HepG2 (cell line): Measurements from ENCODE around the gene PPM1H. TPM values are rescaled to one million over a fixed set of nuclear protein-coding genes. Genes with fewer than 3 reads are reported as not detected.
A peak's percentile ranks its signal among the peaks of the same experiment; 100 is the strongest.

Source experiments
- ATAC-seq: fragments of 200-7000 bp; cut with Tn5 transposase; 3 replicates; pipeline ENCODE4 v1.9.1; 2020; ENCODE audit warnings: mild to moderate bottlenecking, moderate library complexity
- BruUV-seq: library from RNA; stranded (reverse); fragments of 400-500 nt; replicated peaks from 2 replicates; lab custom pipeline; 2021; lab: Mats Ljungman, UMichigan
- CTCF ChIA-PET: fragments of 300-600 bp; formaldehyde crosslinking; extraction: SDS; loops from one replicate; lab custom pipeline; 2021; ENCODE audit warnings: low total read pairs, inconsistent platforms, low intra/inter-chr PET ratio; lab: Yijun Ruan, JAX
- POLR2A ChIA-PET: fragments of 350-600 bp; sonication (Branson Sonifier 250); formaldehyde crosslinking; loops from one replicate; lab custom pipeline; 2020; ENCODE audit warnings: antibody characterized with exemption, inconsistent platforms; lab: Yijun Ruan, JAX
- DNase-seq: peaks from one replicate; pipeline ENCODE4 v3.0.0-alpha.2; 2015; ENCODE audit warnings: low spot score
- FAIRE-seq: peaks from 3 replicates; lab custom pipeline; 2011; peaks lifted over from hg19 to GRCh38; lab: Jason Lieb, UNC
- H2AFZ ChIP-seq: one replicate; pipeline ENCODE4 v1.6.1; 2011; ENCODE audit warnings: low read length, inconsistent platforms
- H3K27ac ChIP-seq: fragments of 300-600 bp; 3 replicates; pipeline ENCODE4 v1.8.0; 2011; ENCODE audit warnings: mixed run types, mild to moderate bottlenecking, mixed read lengths, low read length, inconsistent platforms; ENCODE audit not compliant: insufficient read depth; ENCODE audit errors: extremely low read length
- H3K27me3 ChIP-seq, 2 experiments: fragments of 200-600 bp in 1 of 2; 2 replicates in 1 of 2; 3 replicates in 1 of 2; pipeline versions ENCODE4 v1.6.0 to v1.8.0; 2011; ENCODE audit warnings: low read length in 2 of 2, mild to moderate bottlenecking in 2 of 2, moderate library complexity in 2 of 2, inconsistent platforms in 1 of 2; ENCODE audit not compliant: insufficient read depth in 2 of 2, control insufficient read depth in 1 of 2
- H3K36me3 ChIP-seq, 2 experiments: fragments of 200-600 bp in 1 of 2; replicated peaks in 1 of 2; 2 replicates in 1 of 2; 3 replicates in 1 of 2; pipeline versions ENCODE4 v1.5.1 to v1.8.0; 2011; ENCODE audit warnings: low read length in 2 of 2, inconsistent platforms in 1 of 2; ENCODE audit not compliant: insufficient read depth in 2 of 2, control insufficient read depth in 1 of 2
- H3K4me1 ChIP-seq: 2 replicates; pipeline ENCODE4 v1.5.1; 2012; ENCODE audit warnings: low read length, inconsistent platforms; ENCODE audit not compliant: insufficient read depth
- H3K4me2 ChIP-seq: 2 replicates; pipeline ENCODE4 v1.6.0; 2011; ENCODE audit warnings: low read depth, low read length, inconsistent platforms
- H3K4me3 ChIP-seq, 3 experiments: fragments of 200-600 bp in 1 of 3; sonication (generic), shearing (Covaris generic) in 1 of 3; replicated peaks in 1 of 3; 2 replicates each; pipeline ENCODE4 v1.5.1; 2011 to 2016; ENCODE audit warnings: low read length in 3 of 3, inconsistent platforms in 2 of 3, low read depth in 2 of 3, mild to moderate bottlenecking in 2 of 3, control low read depth in 1 of 3, mixed read lengths in 1 of 3; ENCODE audit not compliant: insufficient read depth in 1 of 3
- H3K79me2 ChIP-seq: one replicate; pipeline ENCODE4 v1.6.1; 2011; ENCODE audit warnings: low read length, inconsistent platforms; ENCODE audit not compliant: insufficient read depth
- H3K9ac ChIP-seq: 2 replicates; pipeline ENCODE4 v1.6.0; 2011; ENCODE audit warnings: mild to moderate bottlenecking, low read depth, low read length, inconsistent platforms; ENCODE audit not compliant: insufficient read depth
- H3K9me3 ChIP-seq: 2 replicates; pipeline ENCODE4 v1.5.1; 2012; ENCODE audit warnings: mild to moderate bottlenecking, low read length
- H4K20me1 ChIP-seq: 2 replicates; pipeline ENCODE4 v1.6.0; 2011; ENCODE audit warnings: inconsistent platforms, mild to moderate bottlenecking, low read length, moderate library complexity; ENCODE audit not compliant: insufficient read depth
- E2F5 ChIP-seq: sonication (generic); formaldehyde crosslinking; conservative IDR thresholded peaks from 2 replicates; pipeline ENCODE4 v1.4.0; 2020; ENCODE audit warnings: missing genetic modification reagents
- HNRNPK ChIP-seq: fragments of 200-400 bp; formaldehyde crosslinking; IDR thresholded peaks from 2 replicates; pipeline ENCODE4 v1.6.1; 2018; ENCODE audit warnings: low read length, low read depth, moderate library complexity, mild to moderate bottlenecking; ENCODE audit not compliant: poor library complexity, severe bottlenecking
- KAT2B ChIP-seq: fragments of 150-350 bp; IDR thresholded peaks from 2 replicates; pipeline ENCODE4 v1.6.1; 2014; ENCODE audit warnings: low read depth, low read length, borderline replicate concordance
- NFE2L2 ChIP-seq: fragments of 150-350 bp; IDR thresholded peaks from 2 replicates; pipeline ENCODE4 v1.6.1; 2014; ENCODE audit warnings: low read length
- PHF8 ChIP-seq: sonication (generic); formaldehyde crosslinking; IDR thresholded peaks from 2 replicates; pipeline ENCODE4 v1.5.0; 2020; ENCODE audit warnings: missing genetic modification reagents
- SP4 ChIP-seq: sonication (generic); formaldehyde crosslinking; IDR thresholded peaks from 2 replicates; pipeline ENCODE4 v1.8.1; 2023; ENCODE audit warnings: mild to moderate bottlenecking, missing genetic modification reagents
- ZBTB40 ChIP-seq, 2 experiments: fragments of 450-650 bp in 1 of 2; sonication (generic) in 1 of 2; formaldehyde crosslinking in 1 of 2; IDR thresholded peaks; 2 replicates each; pipeline versions ENCODE4 v1.6.1 to v1.8.0; 2016 to 2022; ENCODE audit warnings: antibody characterized with exemption in 1 of 2, mild to moderate bottlenecking in 1 of 2, missing genetic modification reagents in 1 of 2
- WGBS: methylation state at CpG from one replicate; pipeline ENCODE4 v1.1.6; 2017; ENCODE audit warnings: low lambda C conversion rate; 5-methylcytosine and 5-hydroxymethylcytosine counted together
- in situ Hi-C: cut with HindIII; loops from 2 replicates; pipeline ENCODE4 v1.10.0; 2017; ENCODE audit warnings: low pct_unique_long_range_greater_than_20kb; ENCODE audit not compliant: extremely low pct_ligation_motif_present
- intact Hi-C: fragments of 100-400 bp; cut with micrococcal nuclease; formaldehyde crosslinking; loops from one replicate; pipeline ENCODE4 v1.10.0; 2022; ENCODE audit not compliant: unreplicated experiment
- polyA plus RNA-seq, 8 experiments: library from polyadenylated mRNA; depleted of rRNA in 3 of 8; stranded (reverse) in 7 of 8; unstranded in 1 of 8; fragments of >200 nt; fragmentation: Illumina TruSeq in 4 of 8; extraction: Trizol in 4 of 8; gene quantifications; 2 replicates each; pipeline versions ENCODE4 v1.2.1 to v1.2.3, GENCODE V29; 2011 to 2016; ENCODE audit warnings: low read depth in 4 of 8, missing spikeins in 1 of 8, mixed read lengths in 1 of 8; ENCODE audit not compliant: insufficient read depth in 1 of 8
- total RNA-seq, 5 experiments: library from RNA; depleted of rRNA; stranded (reverse); fragments of >200 nt; fragmentation: Illumina TruSeq; extraction: Trizol; gene quantifications; 2 replicates each; pipeline ENCODE4 v1.2.3, GENCODE V29; 2016; ENCODE audit warnings: low read depth in 1 of 5

PPM1H gene
- total and polyA plus RNA-seq, 2 of the 13 experiments (the other 11 are each of a cell fraction or from before 2014, with no cell fraction given), result 29.1 to 38.1 TPM

- intact Hi-C loops (no loop called here), in situ Hi-C loops (no loop called here)
- ATAC-seq (peak; percentile 74), DNase-seq (no peak), FAIRE-seq (no peak)
- no peaks in the 10 kb centered on the region for H4K20me1 ChIP-seq
- BruUV-seq, result no TSS peak
- H2AFZ ChIP-seq, result no peak overlapping the region
- H3K79me2 ChIP-seq, result no peaks in the 10 kb centered on the region
- POLR2A ChIA-PET, result no interaction called here
- CTCF ChIA-PET, result no interaction called here
- WGBS, result 100% methylated on average over 2 of the region's 2 CpGs
- TF ChIP-seq NFE2L2 (peak; percentile 59; the same call in 1 of the 2 replicates), KAT2B (no peak), HNRNPK (no peak), SP4 (CRISPR knock-in tag) (no peak), E2F5 (CRISPR knock-in tag) (no peak)
- no peak overlapping the region for H3K4me3 ChIP-seq
- H3K36me3 ChIP-seq, result peaks cover 11 to 52% of the 10 kb centered on the region in 2 experiments
- no peaks in the 10 kb centered on the region for H3K4me1 ChIP-seq
- no peak overlapping the region for H3K27ac ChIP-seq
- H3K9ac ChIP-seq, result no peak overlapping the region
- no peaks in the 10 kb centered on the region for H3K9me3 ChIP-seq
- H3K27me3 ChIP-seq, result no peaks in the 10 kb centered on the region
- no peak overlapping the region for H3K4me2 ChIP-seq
Measured at GRCh38 chr12:62827042-62827441, 107.9 kb downstream of the PPM1H start.

GRCh38 chr12:62817556-62818271 lies 117.2 kb downstream of the PPM1H start:
- Histone ChIP-seq H2AFZ (no peak overlapping the region), H3K27me3 (no peaks in the 10 kb centered on the region), H3K4me1 (no peaks in the 10 kb centered on the region), H4K20me1 (no peaks in the 10 kb centered on the region; the same call in 1 of the 2 replicates), H3K27ac (no peak overlapping the region), H3K4me3 (no peak overlapping the region), H3K4me2 (no peak overlapping the region), H3K36me3 (peaks cover 6 to 16% of the 10 kb centered on the region in 2 experiments; a peak in 4 of 5 replicates), H3K9me3 (no peaks in the 10 kb centered on the region), H3K9ac (no peak overlapping the region), H3K79me2 (peaks cover 11% of the 10 kb centered on the region)
- ChIA-PET POLR2A (no interaction called here), CTCF (no interaction called here)
- intact Hi-C loops (no loop called here), in situ Hi-C loops (no loop called here)
- FAIRE-seq, result no peak
- no TSS peak for BruUV-seq
- DNase-seq, result no peak
- ATAC-seq, result no peak
- WGBS, result 95% methylated on average over 9 of the region's 9 CpGs
- no peak for TF ChIP-seq PHF8
- no peak for TF ChIP-seq ZBTB40 (IDR thresholded peaks at IDR 0.05)
- TF ChIP-seq ZBTB40 (CRISPR knock-in tag; IDR thresholded peaks at IDR 0.05), result no peak
